ENCODE results near the gene SLC24A3. TPM values are rescaled to one million over a fixed set of nuclear protein-coding genes. Genes with fewer than 3 reads are reported as not detected.

Gene SLC24A3
- total and polyA plus RNA-seq, 2 experiments from 2014 or later: 0.81 to 2.5 TPM

- Histone ChIP-seq H3F3A (replicated peaks; ENCODE audit: low read depth) (no peaks in the 10 kb centered on the region), H3K79me2 (replicated peaks; ENCODE audit: insufficient read depth) (no peaks in the 10 kb centered on the region), H3K4me2 (no peak overlapping the region), H4K20me1 (replicated peaks; ENCODE audit: insufficient read depth) (no peaks in the 10 kb centered on the region), H3K36me3 (ENCODE audit: insufficient read depth) (no peaks in the 10 kb centered on the region), H2AFZ (no peak overlapping the region), H3K27ac (ENCODE audit: low read depth) (no peak overlapping the region), H3K9me2 (ENCODE audit: insufficient read depth) (0 out of 2 replicates have a peak, but pooled peaks cover 4% of the 10 kb centered on the region), H3K4me1 (ENCODE audit: insufficient read depth) (no peaks in the 10 kb centered on the region; the same call in 1 of the 2 replicates), H3K27me3 (ENCODE audit: insufficient read depth) (no peaks in the 10 kb centered on the region), H3K4me3 (no peak overlapping the region)
- Mint-ChIP-seq H3K4me1 (peaks cover 19% of the 10 kb centered on the region), H3K9me3 (no peaks in the 10 kb centered on the region; the same call in 2 of the 3 replicates), H3K4me3 (no peak overlapping the region), H3K27me3 (ENCODE audit: insufficient read depth, low read depth, poor library complexity) (peaks cover 8% of the 10 kb centered on the region), H3K27ac (no peak overlapping the region), H3K36me3 (ENCODE audit: low read depth) (peaks cover 15% of the 10 kb centered on the region)
- TF ChIP-seq ETS1 (IDR thresholded peaks at IDR 0.05): no peak
- TF ChIP-seq STAT1 (IDR thresholded peaks at IDR 0.05; ENCODE audit: unreplicated experiment): no peak
- TF ChIP-seq CREB1 (CRISPR knock-in tag; IDR thresholded peaks at IDR 0.05; ENCODE audit: low read depth): no peak
- TF ChIP-seq NANOG (IDR thresholded peaks at IDR 0.05; ENCODE audit: borderline replicate concordance): no peak
- TF ChIP-seq REST (IDR thresholded peaks at IDR 0.05; ENCODE audit: unreplicated experiment): no peak
- no peak for TF ChIP-seq POLR2AphosphoS5 (IDR thresholded peaks at IDR 0.05; ENCODE audit: low read depth)
- TF ChIP-seq EZH2 (IDR thresholded peaks at IDR 0.05; ENCODE audit: low read depth, unreplicated experiment): no peak
- TF ChIP-seq EZH2phosphoT487 (IDR thresholded peaks at IDR 0.05; ENCODE audit: unreplicated experiment): no peak
- TF ChIP-seq, protein P1, sequence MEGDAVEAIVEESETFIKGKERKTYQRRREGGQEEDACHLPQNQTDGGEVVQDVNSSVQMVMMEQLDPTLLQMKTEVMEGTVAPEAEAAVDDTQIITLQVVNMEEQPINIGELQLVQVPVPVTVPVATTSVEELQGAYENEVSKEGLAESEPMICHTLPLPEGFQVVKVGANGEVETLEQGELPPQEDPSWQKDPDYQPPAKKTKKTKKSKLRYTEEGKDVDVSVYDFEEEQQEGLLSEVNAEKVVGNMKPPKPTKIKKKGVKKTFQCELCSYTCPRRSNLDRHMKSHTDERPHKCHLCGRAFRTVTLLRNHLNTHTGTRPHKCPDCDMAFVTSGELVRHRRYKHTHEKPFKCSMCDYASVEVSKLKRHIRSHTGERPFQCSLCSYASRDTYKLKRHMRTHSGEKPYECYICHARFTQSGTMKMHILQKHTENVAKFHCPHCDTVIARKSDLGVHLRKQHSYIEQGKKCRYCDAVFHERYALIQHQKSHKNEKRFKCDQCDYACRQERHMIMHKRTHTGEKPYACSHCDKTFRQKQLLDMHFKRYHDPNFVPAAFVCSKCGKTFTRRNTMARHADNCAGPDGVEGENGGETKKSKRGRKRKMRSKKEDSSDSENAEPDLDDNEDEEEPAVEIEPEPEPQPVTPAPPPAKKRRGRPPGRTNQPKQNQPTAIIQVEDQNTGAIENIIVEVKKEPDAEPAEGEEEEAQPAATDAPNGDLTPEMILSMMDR (conservative IDR thresholded peaks at IDR 0.05; ENCODE audit: low read depth in 2 of 2): no peak
- no peak for TF ChIP-seq JUNB (IDR thresholded peaks at IDR 0.05; ENCODE audit: unreplicated experiment)
- TF ChIP-seq ZNF462 (CRISPR knock-in tag; IDR thresholded peaks at IDR 0.05): no peak
- TF ChIP-seq ZNF331 (CRISPR knock-in tag; IDR thresholded peaks at IDR 0.05; ENCODE audit: low read depth): no peak
- no peak for TF ChIP-seq ZNF114 (CRISPR knock-in tag; IDR thresholded peaks at IDR 0.05)
- no peak for ATAC-seq
- DNase-seq (ENCODE audit: low spot score): no peak
These were observed 381.3 kb downstream of the SLC24A3 start for GRCh38 chr20:19593762-19594161.
